Effector memory CD4-positive, alpha-beta T cell (primary cell): ENCODE results near the gene CHCHD3.
"Not testable (repeated sequence)": the region's sequence is repeated elsewhere in the genome, so short reads cannot be mapped to it uniquely, and the experiment has no call there.

Experiments used
- DNase-seq, 3 donors: peaks; one replicate each; pipeline ENCODE4 v3.0.0-alpha.2; 2020
- H3K27ac ChIP-seq: 2 replicates; pipeline ENCODE4 v1.7.0; 2013; ENCODE audit warnings: mild to moderate bottlenecking, low read length, moderate library complexity; ENCODE audit not compliant: insufficient read depth, poor library complexity, severe bottlenecking
- H3K27me3 ChIP-seq: replicated peaks from 2 replicates; pipeline ENCODE4 v1.7.0; 2013; ENCODE audit warnings: mild to moderate bottlenecking, low read length; ENCODE audit not compliant: insufficient read depth, control insufficient read depth, poor library complexity, severe bottlenecking
- H3K36me3 ChIP-seq: 2 replicates; pipeline ENCODE4 v1.7.0; 2013; ENCODE audit warnings: mild to moderate bottlenecking, low read length, moderate library complexity; ENCODE audit not compliant: control insufficient read depth, insufficient read depth
- H3K4me1 ChIP-seq: 2 replicates; pipeline ENCODE4 v1.7.0; 2013; ENCODE audit warnings: low read length, mild to moderate bottlenecking; ENCODE audit not compliant: control insufficient read depth, insufficient read depth, poor library complexity, severe bottlenecking
- H3K4me3 ChIP-seq: 2 replicates; pipeline ENCODE4 v1.7.0; 2013; ENCODE audit warnings: low read length, low read depth, mild to moderate bottlenecking; ENCODE audit not compliant: insufficient read depth, poor library complexity, severe bottlenecking
- H3K9me3 ChIP-seq: 2 replicates; pipeline ENCODE4 v1.7.0; 2013; ENCODE audit warnings: mild to moderate bottlenecking, low read length, moderate library complexity; ENCODE audit not compliant: control insufficient read depth

The CHCHD3 gene

DNA sequence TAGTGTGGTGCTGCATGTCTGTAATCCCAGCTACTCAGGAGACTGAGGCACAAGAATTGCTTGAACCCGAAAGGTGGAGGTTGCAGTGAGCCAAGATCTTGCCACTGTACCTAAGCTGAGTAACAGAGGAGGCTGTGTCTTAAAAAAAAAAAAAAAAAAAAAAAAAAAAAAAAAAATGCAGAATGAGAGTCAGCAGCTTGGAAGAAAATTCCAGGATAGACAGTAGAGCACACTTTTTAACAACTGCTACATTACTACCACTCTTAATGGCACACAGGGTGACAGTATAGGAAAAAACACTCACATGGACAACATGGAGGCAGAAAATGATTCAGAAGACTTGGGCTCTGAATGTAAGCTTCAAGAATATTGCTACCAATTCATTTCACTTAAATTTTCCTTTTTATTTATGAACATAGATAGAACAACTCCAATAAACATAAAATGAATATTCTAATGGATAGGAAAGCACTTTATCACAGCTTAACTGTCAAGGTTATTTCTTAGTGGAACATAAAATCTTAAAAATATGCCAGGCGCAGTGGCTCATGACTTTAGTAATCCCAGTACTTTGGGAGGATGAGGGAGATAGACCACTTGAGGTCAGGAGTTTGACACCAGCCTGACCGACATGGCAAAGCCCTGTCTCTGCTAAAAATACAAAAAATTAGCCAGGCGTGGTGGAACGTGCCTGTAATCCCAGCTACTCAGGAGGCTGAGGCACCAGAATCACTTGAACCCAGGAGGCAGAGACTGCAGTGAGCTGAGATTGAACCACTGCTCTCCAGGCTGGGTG is 31.5 kb downstream of the CHCHD3 start:
- Histone ChIP-seq H3K36me3 (peaks cover 3% of the 10 kb centered on the region), H3K9me3 (no peaks in the 10 kb centered on the region), H3K4me3 (no peak overlapping the region), H3K27me3 (no peaks in the 10 kb centered on the region), H3K27ac (no peak overlapping the region), H3K4me1 (no peaks in the 10 kb centered on the region)
- DNase-seq, result no peak

GRCh38 chr7:133048589-133048988 is 33.3 kb downstream of the CHCHD3 start:
- H3K27me3 ChIP-seq, result no peaks in the 10 kb centered on the region
- DNase-seq, result no peak
- H3K9me3 ChIP-seq, result no peaks in the 10 kb centered on the region
- no peak overlapping the region for H3K27ac ChIP-seq
- no peaks in the 10 kb centered on the region for H3K4me1 ChIP-seq
- H3K4me3 ChIP-seq, result no peak overlapping the region
- H3K36me3 ChIP-seq, result peaks cover 3% of the 10 kb centered on the region

- H3K27me3 ChIP-seq, result no peaks in the 10 kb centered on the region
- no peak for DNase-seq
- no peaks in the 10 kb centered on the region for H3K4me1 ChIP-seq
- no peak overlapping the region for H3K4me3 ChIP-seq
- peaks cover 3% of the 10 kb centered on the region for H3K36me3 ChIP-seq
- H3K27ac ChIP-seq, result no peak overlapping the region
- H3K9me3 ChIP-seq, result no peaks in the 10 kb centered on the region
These were observed 34.6 kb downstream of the CHCHD3 start for GRCh38 chr7:133047321-133047720.

DNA sequence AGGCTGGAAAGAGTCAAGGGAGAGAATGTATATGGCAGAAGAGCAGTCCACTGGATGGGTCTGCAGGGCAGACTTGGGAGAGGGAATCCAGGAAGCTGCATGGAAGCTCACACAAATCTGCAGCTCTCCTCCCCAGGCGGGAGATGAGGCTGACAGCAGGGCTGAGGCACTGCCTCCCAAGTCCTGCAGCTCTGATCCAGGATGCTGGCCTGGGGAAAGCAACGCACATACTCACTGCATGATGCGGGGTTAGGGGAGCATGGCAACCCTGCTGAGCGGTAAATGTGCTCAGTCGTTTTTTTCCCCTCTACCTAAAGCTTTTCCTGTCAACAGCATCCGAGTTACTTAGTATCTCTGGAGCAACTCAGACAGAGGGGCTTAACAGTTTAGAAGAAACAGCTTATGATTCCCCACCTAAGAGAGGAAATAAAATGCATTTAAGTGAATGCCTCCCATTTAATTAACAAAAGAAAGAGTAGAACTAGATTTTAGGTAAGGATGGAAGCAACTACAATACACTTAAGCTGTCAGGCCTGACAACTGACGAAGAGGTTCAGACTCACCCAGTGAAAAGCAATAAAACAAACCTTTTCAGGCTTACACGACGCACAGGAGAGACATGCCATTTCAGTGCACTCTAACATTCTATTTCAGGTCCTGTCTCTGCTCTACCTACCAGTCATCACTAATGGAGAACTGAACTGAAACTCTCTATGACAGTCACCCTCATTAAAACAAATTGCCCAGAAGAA is 37.0 kb downstream of the CHCHD3 start:
- H3K4me3 ChIP-seq, result no peak overlapping the region
- no peak for DNase-seq
- no peaks in the 10 kb centered on the region for H3K4me1 ChIP-seq
- no peaks in the 10 kb centered on the region for H3K27me3 ChIP-seq
- peaks cover 3% of the 10 kb centered on the region for H3K36me3 ChIP-seq
- no peaks in the 10 kb centered on the region for H3K9me3 ChIP-seq
- no peak overlapping the region for H3K27ac ChIP-seq

GRCh38 chr7:133040674-133041073 is 41.2 kb downstream of the CHCHD3 start:
- Histone ChIP-seq H3K27ac (no peak overlapping the region), H3K36me3 (no peaks in the 10 kb centered on the region), H3K4me1 (no peaks in the 10 kb centered on the region), H3K9me3 (no peaks in the 10 kb centered on the region), H3K27me3 (no peaks in the 10 kb centered on the region), H3K4me3 (no peak overlapping the region)
- DNase-seq, result no peak

DNA sequence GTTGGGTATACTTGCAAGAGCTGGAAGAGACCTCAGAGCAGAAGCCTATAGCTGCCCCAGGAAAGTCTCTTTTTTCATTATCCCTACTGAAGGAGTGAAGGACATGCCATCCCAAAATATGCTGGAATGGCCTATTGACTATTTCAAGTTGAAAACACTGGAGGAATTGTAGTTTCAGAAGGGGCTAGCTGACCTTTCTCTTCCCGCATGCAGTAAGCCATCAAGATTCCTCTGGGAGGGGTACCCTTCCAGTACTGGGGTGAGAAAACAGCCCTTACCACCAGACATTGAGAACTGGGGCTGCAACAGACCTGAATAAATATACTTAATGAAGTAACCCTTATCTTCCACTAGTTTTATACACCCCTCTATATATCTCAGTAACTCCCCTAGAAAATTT is 41.7 kb downstream of the CHCHD3 start:
- no peaks in the 10 kb centered on the region for H3K27me3 ChIP-seq
- H3K9me3 ChIP-seq, result no peaks in the 10 kb centered on the region
- no peak for DNase-seq
- H3K36me3 ChIP-seq, result no peaks in the 10 kb centered on the region
- H3K27ac ChIP-seq, result no peak overlapping the region
- no peak overlapping the region for H3K4me3 ChIP-seq
- H3K4me1 ChIP-seq, result no peaks in the 10 kb centered on the region

- H3K36me3 ChIP-seq, result no peaks in the 10 kb centered on the region
- H3K27me3 ChIP-seq, result no peaks in the 10 kb centered on the region
- no peaks in the 10 kb centered on the region for H3K9me3 ChIP-seq
These were observed 42.3 kb downstream of the CHCHD3 start for GRCh38 chr7:133039614-133040013.

DNA sequence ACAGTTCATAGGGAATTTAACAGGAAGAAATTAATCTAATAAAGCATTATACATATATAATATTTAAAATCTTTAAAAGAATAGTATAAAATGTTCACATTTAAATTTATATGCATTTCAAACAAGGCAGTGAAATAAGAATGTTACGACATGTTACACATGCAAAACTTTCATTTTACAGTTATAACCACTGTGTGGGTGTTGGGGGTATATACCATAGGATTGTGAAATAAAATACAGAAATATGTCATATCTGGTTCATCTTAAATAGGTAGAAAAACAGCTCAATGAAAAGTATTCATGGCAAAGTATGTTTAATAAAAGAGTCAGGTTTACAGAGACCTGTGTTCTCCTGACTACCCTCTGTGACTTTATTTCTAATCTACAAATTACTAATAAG is 45.6 kb downstream of the CHCHD3 start:
- Histone ChIP-seq H3K4me1 (no peaks in the 10 kb centered on the region), H3K4me3 (no peak overlapping the region), H3K27me3 (no peaks in the 10 kb centered on the region), H3K9me3 (no peaks in the 10 kb centered on the region), H3K27ac (no peak overlapping the region), H3K36me3 (no peaks in the 10 kb centered on the region)
- DNase-seq, result no peak

More at GRCh38 chr7:133039614-133040013, 42.3 kb downstream of the CHCHD3 start:
- no peak for DNase-seq
- Histone ChIP-seq H3K27ac (no peak overlapping the region), H3K4me3 (no peak overlapping the region), H3K4me1 (no peaks in the 10 kb centered on the region)

DNA sequence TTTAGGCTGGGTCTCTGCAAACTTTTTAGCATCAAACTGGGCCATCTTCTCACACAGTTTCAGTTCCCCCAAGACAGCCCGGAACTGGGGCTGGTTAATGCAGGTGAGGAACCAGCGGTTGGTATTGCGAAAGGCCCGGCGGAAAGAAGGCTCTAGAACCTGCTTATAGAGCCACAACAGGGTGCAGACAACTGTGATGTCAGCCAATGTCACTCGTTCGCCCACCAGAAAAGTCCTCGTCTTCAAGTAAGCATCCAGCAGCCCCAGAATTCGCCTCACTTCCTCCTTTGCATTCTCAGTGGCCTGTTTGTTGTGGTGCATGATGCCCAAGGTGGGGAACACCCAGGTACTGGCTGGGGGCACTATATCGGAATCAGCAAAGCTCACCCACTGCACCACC is 46.6 kb downstream of the CHCHD3 start:
- H3K27me3 ChIP-seq, H3K4me1 ChIP-seq, DNase-seq: not testable (repeated sequence)

GRCh38 chr7:133030346-133030745 is 51.5 kb downstream of the CHCHD3 start:
- Histone ChIP-seq H3K36me3 (no peaks in the 10 kb centered on the region), H3K9me3 (no peaks in the 10 kb centered on the region), H3K27me3 (no peaks in the 10 kb centered on the region), H3K27ac (no peak overlapping the region), H3K4me3 (no peak overlapping the region), H3K4me1 (no peaks in the 10 kb centered on the region)
- no peak for DNase-seq

More for the DNA sequence above, 46.6 kb downstream of the CHCHD3 start:
- not testable (repeated sequence) for H3K9me3 ChIP-seq, H3K4me3 ChIP-seq, H3K27ac ChIP-seq, H3K36me3 ChIP-seq
